AG08395 (cell line): ENCODE results near the gene CALHM4.
"Not testable (repeated sequence)": the region's sequence is repeated elsewhere in the genome, so short reads cannot be mapped to it uniquely, and the experiment has no call there.

Source experiments
- DNase-seq: peaks from one replicate; pipeline ENCODE4 v3.0.0; 2012; ENCODE audit warnings: mixed read lengths, low spot score

The CALHM4 gene

DNA sequence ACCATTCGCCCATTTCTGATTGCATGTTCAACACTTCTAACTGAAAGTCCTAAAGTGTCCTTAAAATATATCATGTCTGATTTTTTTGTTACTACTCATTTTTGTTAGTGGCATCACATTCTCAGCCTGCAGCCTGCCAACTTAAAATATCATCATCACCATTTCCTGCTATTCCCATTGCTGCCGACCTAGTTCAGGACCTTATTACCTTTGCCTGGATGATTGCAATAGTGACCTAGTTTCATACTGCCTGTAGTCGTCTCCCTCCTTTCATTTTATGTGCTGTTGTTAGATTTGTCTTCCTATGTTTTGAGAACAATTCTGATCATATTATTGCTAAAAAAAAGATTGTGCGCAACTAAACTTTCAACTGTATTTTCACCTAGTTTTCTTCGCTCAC is 23.9 kb downstream of the CALHM4 start:
- no peak for DNase-seq

GRCh38 chr6:116578335-116578734 is 24.8 kb downstream of the CALHM4 start:
- no peak for DNase-seq

- no peak for DNase-seq
Measured at GRCh38 chr6:116579143-116579542, 25.6 kb downstream of the CALHM4 start.

GRCh38 chr6:116580198-116580597 is 26.6 kb downstream of the CALHM4 start:
- peak; percentile 27 for DNase-seq

GRCh38 chr6:116586276-116586675 is 32.7 kb downstream of the CALHM4 start:
- no peak for DNase-seq

DNA sequence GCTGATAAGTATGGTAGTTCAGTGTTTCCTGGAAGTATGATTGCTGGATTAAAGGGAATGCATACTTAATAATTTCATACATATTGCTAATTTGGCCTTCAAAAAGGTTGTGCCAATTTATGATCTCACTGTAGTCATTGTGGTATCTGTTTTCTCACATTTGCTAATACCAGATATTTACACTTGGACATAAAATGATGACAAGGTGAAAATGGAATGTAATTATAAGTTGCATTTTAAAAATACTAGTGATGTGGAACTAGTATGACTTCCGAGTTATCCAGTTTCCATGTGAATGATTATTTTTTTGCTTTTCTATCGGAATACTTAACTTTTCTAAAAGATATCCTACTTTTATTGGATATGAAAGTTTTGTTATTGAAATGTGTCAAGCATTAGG is 33.2 kb downstream of the CALHM4 start:
- no peak for DNase-seq

DNA sequence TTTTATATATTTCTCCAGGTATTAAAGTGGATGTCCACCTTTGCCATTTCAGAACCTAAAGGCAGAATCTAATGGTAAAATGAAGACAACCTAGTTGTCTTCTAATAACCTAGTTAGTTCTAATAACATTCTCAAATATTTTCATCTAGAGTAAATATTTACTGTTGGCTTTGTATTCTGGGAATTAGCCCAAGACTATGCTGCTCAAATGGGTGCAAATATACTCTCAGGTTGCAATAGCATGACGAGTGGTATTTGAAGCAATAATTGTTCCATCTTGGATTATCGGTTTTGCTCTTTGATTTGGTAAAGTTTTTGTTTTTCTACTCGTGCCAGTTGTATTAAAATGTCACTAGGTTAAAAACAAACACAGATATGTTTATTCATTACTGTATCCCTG is 41.7 kb downstream of the CALHM4 start:
- no peak for DNase-seq

DNA sequence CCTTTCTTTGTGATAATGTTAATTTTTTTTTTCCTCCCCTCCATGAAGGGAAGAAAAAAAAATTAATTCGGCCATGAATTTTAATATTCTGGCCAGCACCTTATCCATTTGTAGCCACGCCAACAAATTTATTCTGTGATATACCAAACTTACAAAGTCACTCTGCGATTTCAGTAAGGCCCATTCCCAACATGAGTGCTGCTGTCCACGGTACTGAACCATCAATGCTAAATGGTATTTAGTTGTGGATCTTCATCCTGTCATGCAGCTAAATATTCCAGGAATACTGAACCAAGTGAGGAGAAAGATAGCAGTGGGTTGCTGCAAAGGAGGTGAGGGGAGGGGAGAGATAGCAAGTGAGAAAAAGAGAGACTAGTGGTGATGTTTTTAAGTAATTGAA is 43.3 kb downstream of the CALHM4 start:
- no peak for DNase-seq

GRCh38 chr6:116603916-116604315 is 50.4 kb downstream of the CALHM4 start:
- not testable (repeated sequence) for DNase-seq

GRCh38 chr6:116604868-116605267 is 51.3 kb downstream of the CALHM4 start:
- not testable (repeated sequence) for DNase-seq

GRCh38 chr6:116605935-116606334 is 52.4 kb downstream of the CALHM4 start:
- DNase-seq: no peak
